Astrocyte (in vitro differentiated cells and primary cell): ENCODE data around the gene TRPM3. TPM values are rescaled to one million over a fixed set of nuclear protein-coding genes. Genes with fewer than 3 reads are reported as not detected.

Experiments used
- DNase-seq: peaks from one replicate; pipeline ENCODE4 v3.0.0-alpha.2; 2010; ENCODE audit warnings: low read depth
- FAIRE-seq: peaks from 2 replicates; lab custom pipeline; 2011; peaks lifted over from hg19 to GRCh38; lab: Jason Lieb, UNC
- H2AFZ ChIP-seq: 2 replicates; pipeline ENCODE4 v1.6.0; 2012; ENCODE audit warnings: low read depth, low read length, inconsistent platforms
- H3K27ac ChIP-seq: 2 replicates; pipeline ENCODE4 v1.5.1; 2011; ENCODE audit warnings: low read depth, low read length, inconsistent platforms
- H3K27me3 ChIP-seq: 2 replicates; pipeline ENCODE4 v1.6.0; 2011; ENCODE audit warnings: low read length, inconsistent platforms; ENCODE audit not compliant: insufficient read depth
- H3K36me3 ChIP-seq: 2 replicates; pipeline ENCODE4 v1.5.1; 2011; ENCODE audit warnings: low read length, inconsistent platforms; ENCODE audit not compliant: insufficient read depth
- H3K4me1 ChIP-seq: 2 replicates; pipeline ENCODE4 v1.5.1; 2011; ENCODE audit warnings: low read length, inconsistent platforms; ENCODE audit not compliant: insufficient read depth
- H3K4me2 ChIP-seq: 2 replicates; pipeline ENCODE4 v1.6.0; 2012; ENCODE audit warnings: low read length, inconsistent platforms
- H3K4me3 ChIP-seq: 2 replicates; pipeline ENCODE4 v1.5.1; 2011; ENCODE audit warnings: low read depth, mild to moderate bottlenecking, low read length, inconsistent platforms; ENCODE audit not compliant: insufficient read depth
- H3K79me2 ChIP-seq: 2 replicates; pipeline ENCODE4 v1.6.0; 2012; ENCODE audit warnings: mild to moderate bottlenecking, low read length, inconsistent platforms; ENCODE audit not compliant: insufficient read depth
- H3K9ac ChIP-seq: 2 replicates; pipeline ENCODE4 v1.6.0; 2012; ENCODE audit warnings: mild to moderate bottlenecking, low read length, inconsistent platforms
- H3K9me3 ChIP-seq: 2 replicates; pipeline ENCODE4 v1.5.1; 2012; ENCODE audit warnings: low read depth, mild to moderate bottlenecking, low read length, inconsistent platforms; ENCODE audit not compliant: insufficient read depth
- H4K20me1 ChIP-seq: 2 replicates; pipeline ENCODE4 v1.6.0; 2012; ENCODE audit warnings: low read length, inconsistent platforms; ENCODE audit not compliant: insufficient read depth
- H3K27ac Mint-ChIP-seq: one replicate; pipeline ENCODE4 v1.8.0; 2021; ENCODE audit warnings: mild to moderate bottlenecking, mixed read lengths; ENCODE audit not compliant: unreplicated experiment
- H3K27me3 Mint-ChIP-seq: one replicate; pipeline ENCODE4 v1.8.0; 2021; ENCODE audit warnings: low read depth, mixed read lengths; ENCODE audit not compliant: unreplicated experiment
- H3K36me3 Mint-ChIP-seq: one replicate; pipeline ENCODE4 v1.8.0; 2021; ENCODE audit warnings: low read depth, mixed read lengths; ENCODE audit not compliant: unreplicated experiment
- H3K4me1 Mint-ChIP-seq: one replicate; pipeline ENCODE4 v1.8.0; 2021; ENCODE audit warnings: low read depth, mixed read lengths; ENCODE audit not compliant: unreplicated experiment
- H3K4me3 Mint-ChIP-seq: one replicate; pipeline ENCODE4 v1.8.0; 2021; ENCODE audit warnings: mild to moderate bottlenecking, moderate library complexity, mixed read lengths; ENCODE audit not compliant: unreplicated experiment
- H3K9me3 Mint-ChIP-seq: one replicate; pipeline ENCODE4 v1.8.0; 2021; ENCODE audit warnings: mild to moderate bottlenecking, mixed read lengths; ENCODE audit not compliant: unreplicated experiment
- EZH2 ChIP-seq: IDR thresholded peaks from 2 replicates; pipeline ENCODE4 v1.6.1; 2012; ENCODE audit warnings: mild to moderate bottlenecking, low read length, inconsistent platforms; ENCODE audit not compliant: insufficient read depth
- total RNA-seq: library from RNA; stranded (reverse); gene quantifications from 2 replicates; pipeline ENCODE4 v1.2.1, GENCODE V29; 2021
- TF ChIP-seq, protein P1 (sequence below): IDR thresholded peaks from 2 replicates; pipeline ENCODE4 v1.5.1; 2011; ENCODE audit warnings: low read depth, mild to moderate bottlenecking, inconsistent platforms, low read length, moderate library complexity; ENCODE audit not compliant: insufficient read depth

The TRPM3 gene
- total RNA-seq, 1 donor from 2014 or later: 0.14 TPM

- no peak overlapping the region for H3K4me3 Mint-ChIP-seq
- H3K9me3 Mint-ChIP-seq: peaks cover 4% of the 10 kb centered on the region
- peak; percentile 20 for DNase-seq
Observed at GRCh38 chr9:71004196-71004595, 117.2 kb downstream of the TRPM3 start.

GRCh38 chr9:71003346-71003745 is 118.1 kb downstream of the TRPM3 start:
- no peaks in the 10 kb centered on the region for H3K4me1 ChIP-seq
- no peaks in the 10 kb centered on the region for H3K27me3 ChIP-seq
- H3K27ac ChIP-seq: no peak overlapping the region
- no peak overlapping the region for H3K4me3 Mint-ChIP-seq
- no peak overlapping the region for H3K4me3 ChIP-seq
- no peaks in the 10 kb centered on the region for H3K79me2 ChIP-seq
- no peak for DNase-seq
- no peaks in the 10 kb centered on the region for H3K36me3 ChIP-seq
- no peak for TF ChIP-seq EZH2
- TF ChIP-seq, protein P1, sequence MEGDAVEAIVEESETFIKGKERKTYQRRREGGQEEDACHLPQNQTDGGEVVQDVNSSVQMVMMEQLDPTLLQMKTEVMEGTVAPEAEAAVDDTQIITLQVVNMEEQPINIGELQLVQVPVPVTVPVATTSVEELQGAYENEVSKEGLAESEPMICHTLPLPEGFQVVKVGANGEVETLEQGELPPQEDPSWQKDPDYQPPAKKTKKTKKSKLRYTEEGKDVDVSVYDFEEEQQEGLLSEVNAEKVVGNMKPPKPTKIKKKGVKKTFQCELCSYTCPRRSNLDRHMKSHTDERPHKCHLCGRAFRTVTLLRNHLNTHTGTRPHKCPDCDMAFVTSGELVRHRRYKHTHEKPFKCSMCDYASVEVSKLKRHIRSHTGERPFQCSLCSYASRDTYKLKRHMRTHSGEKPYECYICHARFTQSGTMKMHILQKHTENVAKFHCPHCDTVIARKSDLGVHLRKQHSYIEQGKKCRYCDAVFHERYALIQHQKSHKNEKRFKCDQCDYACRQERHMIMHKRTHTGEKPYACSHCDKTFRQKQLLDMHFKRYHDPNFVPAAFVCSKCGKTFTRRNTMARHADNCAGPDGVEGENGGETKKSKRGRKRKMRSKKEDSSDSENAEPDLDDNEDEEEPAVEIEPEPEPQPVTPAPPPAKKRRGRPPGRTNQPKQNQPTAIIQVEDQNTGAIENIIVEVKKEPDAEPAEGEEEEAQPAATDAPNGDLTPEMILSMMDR: no peak
- H4K20me1 ChIP-seq: no peaks in the 10 kb centered on the region
- no peak overlapping the region for H2AFZ ChIP-seq
- H3K4me2 ChIP-seq: no peak overlapping the region
- no peaks in the 10 kb centered on the region for H3K27me3 Mint-ChIP-seq
- no peak overlapping the region for H3K27ac Mint-ChIP-seq
- no peak for FAIRE-seq
- H3K9me3 ChIP-seq: peaks cover 6% of the 10 kb centered on the region
- H3K36me3 Mint-ChIP-seq: no peaks in the 10 kb centered on the region
- no peak overlapping the region for H3K9ac ChIP-seq
- peaks cover 6% of the 10 kb centered on the region for H3K4me1 Mint-ChIP-seq
- peaks cover 4% of the 10 kb centered on the region for H3K9me3 Mint-ChIP-seq

More at GRCh38 chr9:71004196-71004595, 117.2 kb downstream of the TRPM3 start:
- H3K27ac Mint-ChIP-seq: no peak overlapping the region
- Histone ChIP-seq H3K4me1 (no peaks in the 10 kb centered on the region), H3K27ac (no peak overlapping the region), H3K79me2 (no peaks in the 10 kb centered on the region), H3K4me3 (no peak overlapping the region), H3K4me2 (no peak overlapping the region), H3K27me3 (no peaks in the 10 kb centered on the region), H3K9me3 (peaks cover 6% of the 10 kb centered on the region), H3K9ac (no peak overlapping the region), H2AFZ (no peak overlapping the region), H3K36me3 (no peaks in the 10 kb centered on the region), H4K20me1 (no peaks in the 10 kb centered on the region)
- no peak for FAIRE-seq
- peaks cover under 1% of the 10 kb centered on the region for H3K4me1 Mint-ChIP-seq
- TF ChIP-seq EZH2: no peak
- TF ChIP-seq, protein P1: no peak
- H3K27me3 Mint-ChIP-seq: no peaks in the 10 kb centered on the region
- H3K36me3 Mint-ChIP-seq: no peaks in the 10 kb centered on the region

GRCh38 chr9:71001780-71002386 is 119.5 kb downstream of the TRPM3 start:
- Histone ChIP-seq H3K9me3 (peaks cover 6% of the 10 kb centered on the region), H4K20me1 (no peaks in the 10 kb centered on the region), H3K4me3 (no peak overlapping the region), H3K4me2 (no peak overlapping the region), H3K27ac (no peak overlapping the region), H3K9ac (no peak overlapping the region), H3K4me1 (no peaks in the 10 kb centered on the region), H2AFZ (no peak overlapping the region), H3K79me2 (no peaks in the 10 kb centered on the region), H3K36me3 (no peaks in the 10 kb centered on the region), H3K27me3 (no peaks in the 10 kb centered on the region)
- peaks cover 6% of the 10 kb centered on the region for H3K4me1 Mint-ChIP-seq
- H3K27me3 Mint-ChIP-seq: no peaks in the 10 kb centered on the region
- no peaks in the 10 kb centered on the region for H3K36me3 Mint-ChIP-seq
- no peak for TF ChIP-seq EZH2
- TF ChIP-seq, protein P1: peak; percentile 53
- DNase-seq: no peak
- no peak overlapping the region for H3K4me3 Mint-ChIP-seq
- no peak overlapping the region for H3K27ac Mint-ChIP-seq
- FAIRE-seq: peak; percentile 63
- peaks cover 4% of the 10 kb centered on the region for H3K9me3 Mint-ChIP-seq
